Measurements from ENCODE around the gene MYO1G.

- TF ChIP-seq CTCF (IDR thresholded peaks at IDR 0.05) (no peak), POLR2A (IDR thresholded peaks at IDR 0.05) (no peak)
These were observed 20.0 kb downstream of the MYO1G start for GRCh38 chr7:44958645-44959344.

All from esophagus squamous epithelium (tissue), 4 donors.